MCF 10A (cell line): Measurements from ENCODE around the gene FNDC11. TPM values are rescaled to one million over a fixed set of nuclear protein-coding genes. Genes with fewer than 3 reads are reported as not detected.

Experiments used
- BruUV-seq: library from RNA; stranded (reverse); fragments of 400-500 nt; replicated peaks from 2 replicates; lab custom pipeline; 2021; lab: Mats Ljungman, UMichigan
- CTCF ChIA-PET: fragments of 300-600 bp; sonication (Branson Sonifier 250); formaldehyde crosslinking; extraction: SDS; loops from one replicate; lab custom pipeline; 2021; ENCODE audit warnings: antibody characterized with exemption, inconsistent platforms; lab: Yijun Ruan, JAX
- POLR2A ChIA-PET: fragments of 300-600, 350-650 bp; sonication (Branson Sonifier 250); formaldehyde crosslinking; extraction: SDS; loops from one replicate; lab custom pipeline; 2020; ENCODE audit warnings: antibody characterized with exemption, inconsistent platforms; lab: Yijun Ruan, JAX
- DNase-seq: peaks from one replicate; pipeline ENCODE4 v3.0.0-alpha.2; 2018; ENCODE audit not compliant: unreplicated experiment
- H3K27ac Mint-ChIP-seq: one replicate; pipeline ENCODE4 v1.8.0; 2022; ENCODE audit warnings: mild to moderate bottlenecking, low read depth, mixed read lengths; ENCODE audit not compliant: unreplicated experiment
- H3K27me3 Mint-ChIP-seq: one replicate; pipeline ENCODE4 v1.8.0; 2022; ENCODE audit warnings: mixed read lengths; ENCODE audit not compliant: insufficient read depth, unreplicated experiment
- H3K36me3 Mint-ChIP-seq: one replicate; pipeline ENCODE4 v1.8.0; 2022; ENCODE audit warnings: mild to moderate bottlenecking, moderate library complexity, mixed read lengths; ENCODE audit not compliant: insufficient read depth, unreplicated experiment
- H3K4me1 Mint-ChIP-seq: one replicate; pipeline ENCODE4 v1.8.0; 2022; ENCODE audit warnings: mixed read lengths; ENCODE audit not compliant: insufficient read depth, unreplicated experiment
- H3K4me3 Mint-ChIP-seq: one replicate; pipeline ENCODE4 v1.8.0; 2022; ENCODE audit warnings: mild to moderate bottlenecking, moderate library complexity, mixed read lengths; ENCODE audit not compliant: unreplicated experiment
- H3K9me3 Mint-ChIP-seq: one replicate; pipeline ENCODE4 v1.8.0; 2022; ENCODE audit warnings: mixed read lengths; ENCODE audit not compliant: unreplicated experiment
- CTCF ChIP-seq: fragments of 200-600 bp; IDR thresholded peaks from one replicate; pipeline ENCODE4 v1.8.0; 2022; ENCODE audit warnings: antibody characterized with exemption, mild to moderate bottlenecking; ENCODE audit not compliant: unreplicated experiment
- intact Hi-C: fragments of 100-400 bp; cut with micrococcal nuclease; formaldehyde crosslinking; loops from 2 replicates; pipeline ENCODE4 v1.14.1; 2022
- total RNA-seq: library from RNA; stranded (reverse); gene quantifications from 2 replicates; pipeline ENCODE4 v1.2.3, GENCODE V29; 2022

Gene FNDC11
- total RNA-seq, 1 experiment from 2014 or later = 2.4 TPM

DNA sequence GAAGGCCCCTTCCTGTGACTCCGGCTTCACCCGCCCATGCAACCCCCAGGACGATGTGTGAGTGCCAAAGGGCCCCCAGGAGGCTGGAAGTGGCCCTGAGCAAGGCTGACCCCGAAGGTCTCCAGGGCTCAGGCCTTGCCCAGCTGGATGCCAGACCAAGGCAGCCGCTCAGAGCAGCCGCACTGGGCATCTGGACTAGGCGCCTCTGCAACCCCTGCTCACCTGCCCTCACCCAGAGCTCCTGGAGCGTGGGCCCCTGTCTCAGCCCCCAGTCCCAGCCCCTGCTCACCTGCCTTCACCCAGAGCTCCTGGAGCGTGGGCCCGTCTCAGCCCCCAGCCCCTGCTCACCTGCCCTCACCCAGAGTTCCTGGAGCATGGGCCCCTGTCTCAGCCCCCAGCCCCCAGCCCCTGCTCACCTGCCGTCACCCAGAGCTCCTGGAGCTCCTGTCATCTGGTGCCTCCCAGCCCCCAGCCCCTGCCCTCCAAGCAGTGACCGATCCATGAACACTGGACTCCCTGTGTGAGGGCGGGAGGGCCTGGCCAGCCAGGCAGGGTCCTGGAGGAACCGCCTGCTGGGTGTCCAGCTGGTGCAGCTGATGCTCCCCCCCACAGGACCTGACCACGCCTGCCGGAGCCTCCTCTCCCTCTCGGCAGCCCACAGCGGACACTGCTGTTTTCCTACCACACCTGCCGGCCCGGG is 7.6 kb upstream of the FNDC11 start:
- no peak for TF ChIP-seq CTCF
- no peaks in the 10 kb centered on the region for H3K9me3 Mint-ChIP-seq
- no peaks in the 10 kb centered on the region for H3K27me3 Mint-ChIP-seq
- ChIA-PET CTCF (interaction anchor here (0.6 to 2.6 kb wide), 3 partner anchors 9 to 428 kb away, joined by 3 to 9 read pairs (median 5); no protein-coding TSS in a partner anchor), POLR2A (interaction anchor here (1.4 to 1.5 kb wide), 2 partner anchors 161 to 273 kb away, joined by 3 to 4 read pairs; partner anchors contain the start of genes ARFGAP1, ARFRP1 and ZGPAT)
- H3K4me3 Mint-ChIP-seq = no peak overlapping the region
- peaks cover 21% of the 10 kb centered on the region for H3K4me1 Mint-ChIP-seq
- H3K36me3 Mint-ChIP-seq = peaks cover 7% of the 10 kb centered on the region
- H3K27ac Mint-ChIP-seq = no peak overlapping the region
- no TSS peak for BruUV-seq
- no peak for DNase-seq
- intact Hi-C loops = no loop called here

GRCh38 chr20:63546956-63547724 is 6.8 kb upstream of the FNDC11 start:
- Mint-ChIP-seq H3K4me1 (peaks cover 21% of the 10 kb centered on the region), H3K4me3 (no peak overlapping the region), H3K27ac (no peak overlapping the region), H3K27me3 (no peaks in the 10 kb centered on the region), H3K36me3 (peaks cover 7% of the 10 kb centered on the region), H3K9me3 (no peaks in the 10 kb centered on the region)
- POLR2A ChIA-PET = no interaction called here
- no TSS peak for BruUV-seq
- intact Hi-C loops = no loop called here
- CTCF ChIA-PET = interaction anchor here (0.6 to 1.3 kb wide), 3 partner anchors 8 to 427 kb away, joined by 3 to 5 read pairs (median 3); no protein-coding TSS in a partner anchor
- no peak for TF ChIP-seq CTCF
- no peak for DNase-seq

DNA sequence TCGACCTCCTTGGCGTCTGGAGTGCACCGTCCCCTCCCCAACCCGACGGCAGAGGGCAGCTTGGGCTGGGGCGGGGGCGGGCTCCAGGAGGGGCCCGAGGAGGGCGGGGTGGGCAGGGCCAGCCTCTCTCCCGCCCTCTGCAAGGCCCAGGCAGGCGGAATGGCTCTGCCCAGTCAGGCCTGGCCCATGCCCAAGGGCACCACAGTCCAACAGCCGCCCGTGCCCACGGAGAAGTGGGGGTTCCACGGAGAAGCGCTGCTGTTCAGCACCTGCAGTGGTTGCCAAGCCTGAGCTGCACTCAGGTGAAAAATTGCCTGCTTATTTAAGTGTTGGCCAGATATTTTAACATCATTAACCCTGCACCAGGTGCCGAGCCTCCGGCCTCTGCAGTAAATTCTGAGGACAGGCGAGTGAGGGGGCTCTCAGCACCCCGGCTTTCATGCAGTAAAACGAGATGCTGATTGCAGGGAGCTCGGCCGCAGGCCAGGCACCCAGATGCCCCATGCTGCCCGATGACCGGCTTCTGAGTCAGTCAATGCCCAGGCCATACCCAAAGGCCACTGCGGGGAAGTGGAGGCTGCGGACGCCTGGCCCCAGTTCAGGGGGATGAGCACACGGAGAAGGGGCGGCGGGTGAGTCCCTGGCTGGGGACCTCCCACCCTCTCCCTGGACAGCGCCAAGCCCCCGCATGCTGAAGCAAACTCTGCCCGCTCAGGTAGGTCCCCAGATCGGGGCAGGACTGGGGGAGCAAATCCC is 6.1 kb upstream of the FNDC11 start, which contains the start of gene SRMS:
SRMS (minus strand) TSS at position 25 of the 756 bp plus-strand sequence. CDS start 286 bp downstream, outside the sequence.
- Mint-ChIP-seq H3K9me3 (no peaks in the 10 kb centered on the region), H3K27me3 (no peaks in the 10 kb centered on the region), H3K4me3 (no peak within 1 kb of the TSS), H3K27ac (no peak within 1 kb of the TSS), H3K36me3 (peaks cover 7% of the 10 kb centered on the region), H3K4me1 (peaks cover 21% of the 10 kb centered on the region)
- peak; percentile 34 for DNase-seq
- CTCF ChIA-PET = interaction anchor here (0.7 to 1.3 kb wide), 2 partner anchors 9 to 13 kb away, joined by 3 read pairs; no protein-coding TSS in a partner anchor
- intact Hi-C loops = no loop called here
- POLR2A ChIA-PET = no interaction called here
- no peak for TF ChIP-seq CTCF
- no TSS peak for BruUV-seq
